8988T (cell line): ENCODE measurements around the gene PAPOLB.
A peak's percentile ranks its signal among the peaks of the same experiment; 100 is the strongest.

Source experiments
- DNase-seq: peaks from one replicate; pipeline ENCODE4 v3.0.0; 2011

PAPOLB gene

DNA sequence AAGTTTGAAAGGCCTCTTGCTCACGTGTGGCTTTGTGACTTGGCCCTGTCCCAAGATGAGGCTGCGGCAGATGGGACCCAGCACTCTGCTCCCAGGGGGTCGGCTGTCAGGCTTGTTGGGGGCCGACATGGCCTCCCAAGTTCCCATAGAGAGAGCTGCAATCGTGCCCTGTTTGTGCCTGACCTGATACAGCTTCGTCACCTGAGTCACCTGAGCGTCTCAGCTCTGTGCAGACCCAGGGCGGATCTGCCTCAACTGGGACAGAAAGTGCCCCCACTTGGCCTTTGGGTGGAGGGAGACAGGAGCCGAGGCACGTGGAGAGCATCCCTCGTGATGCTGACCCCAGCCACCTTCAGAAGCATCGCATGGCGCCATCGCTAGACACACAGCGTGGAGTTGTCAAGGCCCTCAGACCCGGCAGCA is 21.7 kb downstream of the PAPOLB start:
- DNase-seq: no peak

GRCh38 chr7:4838626-4839334 is 23.1 kb downstream of the PAPOLB start:
- no peak for DNase-seq

DNA sequence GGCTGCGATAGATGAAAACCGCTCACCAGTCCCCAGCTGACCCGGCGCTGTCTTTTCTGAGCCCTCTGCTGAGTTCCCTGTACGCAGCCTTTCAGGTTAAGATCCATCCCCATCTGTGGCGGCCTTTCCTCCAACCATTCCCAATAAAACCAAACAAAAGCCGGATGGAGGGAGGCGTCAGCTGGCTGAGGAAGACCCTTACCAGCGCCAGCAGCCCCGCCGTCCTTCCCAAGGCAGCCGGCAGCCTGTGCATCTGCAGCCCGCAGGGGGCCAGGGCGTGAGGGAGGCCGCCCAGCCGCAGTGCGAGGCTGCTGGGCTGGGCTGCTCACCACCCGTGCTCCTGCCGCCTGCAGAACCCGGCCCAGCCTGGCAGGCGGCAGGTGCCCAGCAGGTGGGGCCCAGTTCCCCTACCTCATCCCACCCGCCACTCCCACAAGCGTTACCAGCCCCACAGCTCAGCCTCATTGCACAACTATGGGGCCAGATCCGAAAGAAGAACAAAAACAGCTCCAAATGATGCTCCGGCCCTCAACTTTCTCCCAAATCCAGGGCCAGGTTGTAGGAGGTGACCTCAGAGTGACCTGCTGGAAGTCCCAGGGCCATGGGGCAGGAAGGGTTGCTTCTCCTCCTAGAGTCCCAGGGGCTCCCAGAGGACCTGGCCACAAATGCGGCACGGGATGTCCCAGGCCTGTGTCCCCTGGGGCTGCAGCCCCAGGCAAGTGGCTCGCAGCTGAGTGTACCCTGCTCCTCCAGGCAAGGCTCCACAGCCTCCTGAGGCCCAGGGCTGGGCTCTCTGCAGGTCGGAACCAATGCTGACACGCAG is 23.8 kb downstream of the PAPOLB start:
- no peak for DNase-seq

GRCh38 chr7:4837041-4837802 is 24.6 kb downstream of the PAPOLB start:
- DNase-seq: no peak

GRCh38 chr7:4836206-4836661 is 25.6 kb downstream of the PAPOLB start:
- no peak for DNase-seq

- no peak for DNase-seq
Observed at GRCh38 chr7:4835398-4836205, 26.2 kb downstream of the PAPOLB start.

- no peak for DNase-seq
Observed at GRCh38 chr7:4834601-4835397, 27.0 kb downstream of the PAPOLB start.

GRCh38 chr7:4833691-4834600 is 27.9 kb downstream of the PAPOLB start:
- no peak for DNase-seq

- DNase-seq: no peak
Observed at GRCh38 chr7:4833176-4833575, 28.7 kb downstream of the PAPOLB start.

DNA sequence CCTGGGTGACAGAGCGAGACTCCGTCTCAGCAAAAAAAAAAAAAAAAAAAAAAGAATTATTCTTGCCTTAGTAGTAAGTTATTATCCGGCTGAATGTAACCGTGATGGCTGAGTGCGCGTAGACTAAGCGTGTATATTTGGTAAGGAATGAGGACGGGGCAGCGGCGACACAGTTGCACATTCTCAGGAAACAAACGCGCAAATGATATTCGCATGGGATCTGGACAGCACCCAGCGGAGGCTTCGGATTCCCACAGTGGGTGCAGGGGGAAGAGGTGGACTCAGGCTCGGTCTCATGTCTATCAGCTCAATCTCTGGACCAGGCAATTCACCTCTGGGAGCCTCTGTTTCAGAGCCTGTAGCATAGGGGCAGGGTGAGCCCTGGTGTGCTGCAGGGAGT is 29.1 kb downstream of the PAPOLB start:
- no peak for DNase-seq

GRCh38 chr7:4831723-4832495 is 29.9 kb downstream of the PAPOLB start:
- DNase-seq: no peak

- peak; percentile 84 for DNase-seq
Observed at GRCh38 chr7:4830176-4830575, 31.7 kb downstream of the PAPOLB start.

- no peak for DNase-seq
Observed at GRCh38 chr7:4828720-4829383, 33.0 kb downstream of the PAPOLB start.

DNA sequence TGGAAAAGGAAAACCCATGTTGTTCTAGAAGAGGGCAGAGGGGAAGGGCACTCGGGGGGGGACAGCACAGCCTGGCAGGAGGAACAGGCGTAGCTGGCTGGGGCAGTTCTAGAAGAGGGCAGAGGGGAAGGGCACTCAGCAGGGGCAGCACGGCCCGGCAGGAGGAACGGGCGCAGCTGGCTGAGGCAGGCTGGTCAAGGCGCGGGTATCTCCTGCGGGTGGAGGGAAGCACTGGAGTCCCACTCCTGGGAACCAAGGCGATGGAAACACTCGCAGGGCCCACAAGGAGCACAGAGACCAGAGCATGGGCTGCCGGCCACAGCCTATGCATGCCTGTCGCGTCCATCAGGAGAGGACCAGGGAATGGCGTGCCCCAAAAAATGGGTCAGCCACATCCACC is 36.7 kb downstream of the PAPOLB start:
- DNase-seq: no peak

DNA sequence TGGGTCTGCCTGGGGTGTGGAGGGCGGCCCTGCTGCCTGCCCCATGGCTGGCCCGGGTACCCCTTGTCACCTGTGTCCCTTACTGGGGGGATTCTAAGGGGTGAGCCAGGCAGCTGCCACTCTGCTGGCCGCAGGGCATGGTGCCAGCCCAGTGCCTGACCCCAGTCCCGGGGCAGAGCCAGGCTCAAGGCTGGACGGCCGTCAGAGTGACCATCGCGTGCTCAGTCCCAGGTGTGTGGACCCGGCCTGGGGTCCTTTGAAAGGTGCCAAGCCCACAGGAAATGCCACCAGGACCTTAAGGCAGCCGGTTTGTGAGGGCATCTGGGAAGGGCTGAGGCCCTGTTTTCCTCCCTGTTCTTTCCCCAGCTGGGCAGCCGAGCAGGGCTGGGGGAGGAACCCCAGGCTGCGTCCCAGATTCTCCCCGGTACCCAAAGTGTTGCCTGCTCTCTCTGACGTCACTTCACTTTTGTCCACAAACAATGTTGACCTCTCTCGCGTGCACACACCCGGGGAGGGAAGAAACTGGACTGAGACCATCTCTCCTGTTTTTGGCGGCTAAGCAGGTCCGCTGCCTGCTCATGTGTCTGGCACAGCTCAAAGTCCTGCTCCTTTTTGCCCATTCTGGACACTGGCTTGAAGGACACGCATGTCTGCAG is 37.6 kb downstream of the PAPOLB start:
- DNase-seq: no peak

DNA sequence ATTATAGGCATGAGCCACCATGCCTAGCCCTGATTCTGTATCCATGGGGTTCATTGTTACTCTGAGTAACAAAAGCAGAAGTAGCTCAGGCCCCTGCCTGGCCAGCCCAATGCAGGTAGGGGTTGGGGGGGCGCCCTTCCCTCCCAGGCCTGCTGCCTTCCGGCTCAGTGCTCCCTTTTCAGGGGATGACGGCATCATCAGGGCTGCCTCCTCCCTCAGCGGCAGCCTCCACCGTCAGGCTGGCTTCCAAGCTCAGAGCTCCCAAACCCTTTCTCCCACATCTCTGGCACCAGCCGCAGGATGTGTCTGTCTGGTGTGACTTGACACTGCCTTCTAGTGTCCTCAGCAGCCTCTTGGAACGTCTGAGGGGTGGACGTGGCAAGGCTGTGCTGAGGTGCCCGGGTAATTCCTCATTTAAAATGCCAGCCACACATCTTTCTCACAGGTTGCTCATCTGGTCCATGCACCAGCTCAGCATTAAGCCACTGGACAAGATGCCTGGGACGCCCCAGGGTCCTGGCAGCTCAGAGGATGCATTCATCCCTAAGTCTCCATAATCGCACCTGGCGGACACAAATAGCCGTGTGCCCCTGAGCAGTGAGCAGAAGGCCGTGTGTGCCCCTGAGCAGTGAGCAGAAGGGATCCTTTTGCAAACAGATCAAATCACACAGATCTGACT is 38.2 kb downstream of the PAPOLB start:
- DNase-seq: no peak

- no peak for DNase-seq
Observed at GRCh38 chr7:4822677-4823076, 39.2 kb downstream of the PAPOLB start.

DNA sequence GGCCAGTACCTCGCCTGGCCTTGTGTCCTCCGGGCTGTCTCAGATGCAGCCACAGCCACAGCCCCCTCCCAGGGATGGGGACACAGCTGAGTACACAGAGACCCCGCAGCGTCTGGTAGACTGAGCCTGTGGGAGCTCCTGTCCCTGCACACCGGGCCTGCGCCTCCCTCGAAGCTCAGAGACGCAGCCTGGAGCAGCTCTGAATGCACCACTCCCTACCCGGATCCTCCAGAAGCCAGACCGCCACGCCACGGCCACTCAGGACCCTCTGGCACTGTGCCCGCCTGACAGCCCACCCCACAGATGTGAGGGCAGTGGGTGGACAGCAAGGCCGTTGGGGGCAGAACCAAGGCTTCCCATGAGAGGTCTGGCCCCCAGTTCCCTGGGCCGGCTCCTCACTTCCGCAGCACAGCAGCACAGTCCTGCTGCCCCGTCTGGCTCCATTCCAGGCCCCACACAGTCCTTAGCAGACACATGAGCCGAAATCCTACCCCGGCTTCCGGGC is 40.8 kb downstream of the PAPOLB start:
- DNase-seq: no peak
